GM21825 (cell line): ENCODE results near the gene TBL1XR1.
A peak's percentile ranks its signal among the peaks of the same experiment; 100 is the strongest.
"Not testable (repeated sequence)": the region's sequence is repeated elsewhere in the genome, so short reads cannot be mapped to it uniquely, and the experiment has no call there.

ENCODE experiments used
- ATAC-seq: cut with Tn5 transposase; IDR thresholded peaks from one replicate; pipeline ENCODE4 v1.9.1; 2021; ENCODE audit warnings: mild to moderate bottlenecking, moderate library complexity; ENCODE audit not compliant: unreplicated experiment

TBL1XR1 gene

GRCh38 chr3:177208781-177209180, 11.5 kb upstream of the TBL1XR1 start:
- no peak for ATAC-seq

- ATAC-seq, result no peak
Observed at GRCh38 chr3:177208223-177208622, 10.9 kb upstream of the TBL1XR1 start.

GRCh38 chr3:177206936-177207335, 9.7 kb upstream of the TBL1XR1 start:
- ATAC-seq, result no peak

GRCh38 chr3:177203689-177204395, 6.6 kb upstream of the TBL1XR1 start:
- ATAC-seq, result no peak

GRCh38 chr3:177203016-177203415, 5.7 kb upstream of the TBL1XR1 start:
- not testable (repeated sequence) for ATAC-seq

GRCh38 chr3:177201700-177202397, 4.6 kb upstream of the TBL1XR1 start:
- ATAC-seq, result peak; percentile 74

- no peak for ATAC-seq
Observed at GRCh38 chr3:177199206-177199760, 2.0 kb upstream of the TBL1XR1 start.

- peak; percentile 35 for ATAC-seq
Observed at GRCh38 chr3:177197727-177198460, 612 bp upstream of the TBL1XR1 start.

- ATAC-seq, result no peak
Observed at GRCh38 chr3:177196456-177197040, 734 bp downstream of the TBL1XR1 start.

GRCh38 chr3:177196008-177196455, 1.2 kb downstream of the TBL1XR1 start:
- ATAC-seq, result no peak

- no peak for ATAC-seq
Observed at GRCh38 chr3:177195242-177195991, 1.9 kb downstream of the TBL1XR1 start.

GRCh38 chr3:177194299-177194698, 3.0 kb downstream of the TBL1XR1 start:
- no peak for ATAC-seq

- no peak for ATAC-seq
Observed at GRCh38 chr3:177193688-177194268, 3.5 kb downstream of the TBL1XR1 start.

- ATAC-seq, result not testable (repeated sequence)
Observed at GRCh38 chr3:177193275-177193674, 4.0 kb downstream of the TBL1XR1 start.

- ATAC-seq, result peak; percentile 36
Observed at GRCh38 chr3:177190756-177191681, 6.3 kb downstream of the TBL1XR1 start.

GRCh38 chr3:177190184-177190583, 7.1 kb downstream of the TBL1XR1 start:
- not testable (repeated sequence) for ATAC-seq

GRCh38 chr3:177188325-177188724, 9.0 kb downstream of the TBL1XR1 start:
- ATAC-seq, result not testable (repeated sequence)

- ATAC-seq, result no peak
Observed at GRCh38 chr3:177186306-177186705, 11.0 kb downstream of the TBL1XR1 start.
